ENCODE measurements around the gene CHL1.

DNA sequence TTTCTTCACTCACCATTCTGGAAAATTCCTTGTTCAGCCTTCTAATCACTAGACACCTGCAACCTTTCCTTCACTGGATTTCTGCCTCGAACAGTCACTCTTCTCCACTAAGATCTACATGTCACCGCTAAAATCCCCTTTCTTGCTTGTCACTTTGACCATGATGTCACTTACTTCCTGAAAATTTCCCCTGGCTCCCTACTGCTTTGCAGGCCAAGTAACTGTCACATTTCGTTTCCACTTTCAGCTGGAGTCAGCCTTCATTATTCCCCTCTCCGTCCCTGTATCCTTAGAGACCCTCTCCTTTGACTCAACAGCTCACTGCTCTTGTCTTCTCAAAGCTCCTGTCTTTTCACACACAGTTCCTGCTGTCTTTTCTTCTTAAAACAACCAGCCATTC lies 15.9 kb downstream of the CHL1 start:
- TF ChIP-seq EGR1 (IDR thresholded peaks at IDR 0.05; ENCODE audit: borderline replicate concordance, low read depth, low read length) = no peak
- no peak for TF ChIP-seq SIN3A (conservative IDR thresholded peaks at IDR 0.05 in 1 of 2, IDR thresholded peaks at IDR 0.05 in 1 of 2; ENCODE audit: low read depth in 1 of 2, low read length in 2 of 2)
- TF ChIP-seq, protein P1, sequence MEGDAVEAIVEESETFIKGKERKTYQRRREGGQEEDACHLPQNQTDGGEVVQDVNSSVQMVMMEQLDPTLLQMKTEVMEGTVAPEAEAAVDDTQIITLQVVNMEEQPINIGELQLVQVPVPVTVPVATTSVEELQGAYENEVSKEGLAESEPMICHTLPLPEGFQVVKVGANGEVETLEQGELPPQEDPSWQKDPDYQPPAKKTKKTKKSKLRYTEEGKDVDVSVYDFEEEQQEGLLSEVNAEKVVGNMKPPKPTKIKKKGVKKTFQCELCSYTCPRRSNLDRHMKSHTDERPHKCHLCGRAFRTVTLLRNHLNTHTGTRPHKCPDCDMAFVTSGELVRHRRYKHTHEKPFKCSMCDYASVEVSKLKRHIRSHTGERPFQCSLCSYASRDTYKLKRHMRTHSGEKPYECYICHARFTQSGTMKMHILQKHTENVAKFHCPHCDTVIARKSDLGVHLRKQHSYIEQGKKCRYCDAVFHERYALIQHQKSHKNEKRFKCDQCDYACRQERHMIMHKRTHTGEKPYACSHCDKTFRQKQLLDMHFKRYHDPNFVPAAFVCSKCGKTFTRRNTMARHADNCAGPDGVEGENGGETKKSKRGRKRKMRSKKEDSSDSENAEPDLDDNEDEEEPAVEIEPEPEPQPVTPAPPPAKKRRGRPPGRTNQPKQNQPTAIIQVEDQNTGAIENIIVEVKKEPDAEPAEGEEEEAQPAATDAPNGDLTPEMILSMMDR (IDR thresholded peaks at IDR 0.05; ENCODE audit: control extremely low read depth in 1 of 3, insufficient read depth in 1 of 3, low read depth in 1 of 3, low read length in 3 of 3) = no peak
- TF ChIP-seq, protein P2, sequence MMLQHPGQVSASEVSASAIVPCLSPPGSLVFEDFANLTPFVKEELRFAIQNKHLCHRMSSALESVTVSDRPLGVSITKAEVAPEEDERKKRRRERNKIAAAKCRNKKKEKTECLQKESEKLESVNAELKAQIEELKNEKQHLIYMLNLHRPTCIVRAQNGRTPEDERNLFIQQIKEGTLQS (IDR thresholded peaks at IDR 0.05; ENCODE audit: insufficient read depth, low read depth, low read length) = no peak
- no peak for TF ChIP-seq POLR2AphosphoS5 (IDR thresholded peaks at IDR 0.05; ENCODE audit: low read depth, low read length)
- TF ChIP-seq KDM1A (IDR thresholded peaks at IDR 0.05; ENCODE audit: borderline replicate concordance, low read length) = no peak
- no peak for TF ChIP-seq YY1 (IDR thresholded peaks at IDR 0.05; ENCODE audit: low read depth, low read length)
- TF ChIP-seq JUN (IDR thresholded peaks at IDR 0.05; ENCODE audit: low read depth, low read length) = no peak
- TF ChIP-seq BCL11A (IDR thresholded peaks at IDR 0.05; ENCODE audit: low read depth in 2 of 2, low read length in 2 of 2) = no peak
- no peak for TF ChIP-seq GABPA (IDR thresholded peaks at IDR 0.05; ENCODE audit: borderline replicate concordance, insufficient read depth, low read length)
- no peak for TF ChIP-seq EZH2 (IDR thresholded peaks at IDR 0.05; ENCODE audit: low read depth, low read length, severe bottlenecking)
- no peak for TF ChIP-seq CREB1 (IDR thresholded peaks at IDR 0.05)
